HG02970 (cell line): ENCODE measurements around the gene CP.

ENCODE experiments used
- ATAC-seq: cut with Tn5 transposase; IDR thresholded peaks from one replicate; pipeline ENCODE4 v1.9.1; 2021; ENCODE audit warnings: mild to moderate bottlenecking, moderate library complexity, moderate number of reproducible peaks; ENCODE audit not compliant: unreplicated experiment, low FRiP score

Gene CP

DNA sequence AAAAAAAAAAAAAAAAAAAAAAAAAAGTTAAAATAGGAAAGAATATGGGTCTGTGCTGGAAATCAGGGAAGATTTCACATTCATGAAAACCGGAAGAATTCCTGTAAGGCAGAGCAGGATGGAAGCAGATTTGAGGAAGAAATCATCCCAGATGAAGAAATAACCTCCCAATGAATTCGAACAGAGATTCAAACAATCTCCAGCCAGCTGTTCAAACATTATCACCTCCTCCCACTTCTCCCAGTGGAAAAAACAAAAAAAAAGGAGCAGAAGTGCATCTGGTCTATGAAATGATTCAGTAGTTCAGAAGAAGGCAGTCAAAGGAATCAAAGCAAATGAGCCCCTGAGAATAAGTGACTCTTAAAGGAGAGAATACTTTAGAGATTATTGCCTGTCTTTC is 33.1 kb downstream of the CP start:
- ATAC-seq, result no peak

DNA sequence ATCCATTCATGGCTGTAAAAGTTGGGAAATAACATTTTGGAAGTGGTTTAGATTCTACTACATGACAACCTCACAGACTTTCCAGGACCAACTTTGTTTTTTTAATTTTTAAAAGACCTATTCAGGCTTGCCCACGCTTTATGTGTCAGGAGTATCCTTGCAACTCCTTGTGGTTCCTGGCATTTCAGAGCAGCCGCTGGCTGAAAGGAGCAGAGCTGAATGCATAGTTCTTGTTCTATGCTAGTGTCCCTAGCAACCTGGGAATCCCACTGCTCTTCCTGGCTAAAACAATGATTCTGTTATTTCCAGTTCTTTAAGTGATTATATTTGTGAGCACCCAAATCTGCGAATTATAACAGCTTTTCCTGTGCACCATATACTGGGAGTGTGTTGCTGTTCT is 34.9 kb downstream of the CP start:
- ATAC-seq, result no peak

DNA sequence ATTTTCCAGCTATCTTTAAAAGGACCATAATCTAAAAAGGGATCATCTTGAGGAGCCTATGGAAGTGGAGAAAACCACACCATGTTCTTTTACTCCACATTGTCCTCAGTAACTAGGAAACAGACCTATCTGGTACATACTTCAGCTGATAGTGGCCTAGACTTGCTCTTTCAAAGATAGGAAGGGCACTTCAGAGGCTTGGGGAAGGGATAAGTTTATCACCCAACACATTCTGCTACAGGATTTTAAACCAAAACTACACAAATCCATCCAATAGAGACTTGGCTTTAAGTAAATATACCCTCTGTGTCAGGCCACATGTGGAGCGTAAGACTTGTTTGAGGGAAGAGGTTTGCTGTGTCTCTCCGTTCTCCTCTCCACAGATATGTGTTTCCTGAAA is 35.4 kb downstream of the CP start:
- no peak for ATAC-seq

DNA sequence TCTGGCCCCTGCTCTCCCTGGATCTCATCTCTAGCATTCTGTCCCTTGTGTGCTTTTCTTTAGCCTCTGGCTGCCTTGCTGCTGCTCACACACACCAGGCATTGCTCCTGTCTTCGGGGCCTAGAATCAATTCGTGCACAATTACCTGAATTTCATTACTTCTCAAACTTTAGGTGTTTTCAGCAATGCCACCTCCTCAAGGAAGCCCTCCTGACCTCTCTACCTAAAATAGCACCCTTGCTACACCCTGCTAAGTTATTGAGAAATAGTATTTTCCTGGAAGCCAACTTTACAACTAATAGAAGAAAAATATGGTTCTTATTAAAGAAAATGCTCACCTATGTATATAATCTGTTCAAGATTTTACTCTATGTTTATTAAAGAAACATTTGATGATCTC is 40.4 kb downstream of the CP start:
- ATAC-seq, result no peak

DNA sequence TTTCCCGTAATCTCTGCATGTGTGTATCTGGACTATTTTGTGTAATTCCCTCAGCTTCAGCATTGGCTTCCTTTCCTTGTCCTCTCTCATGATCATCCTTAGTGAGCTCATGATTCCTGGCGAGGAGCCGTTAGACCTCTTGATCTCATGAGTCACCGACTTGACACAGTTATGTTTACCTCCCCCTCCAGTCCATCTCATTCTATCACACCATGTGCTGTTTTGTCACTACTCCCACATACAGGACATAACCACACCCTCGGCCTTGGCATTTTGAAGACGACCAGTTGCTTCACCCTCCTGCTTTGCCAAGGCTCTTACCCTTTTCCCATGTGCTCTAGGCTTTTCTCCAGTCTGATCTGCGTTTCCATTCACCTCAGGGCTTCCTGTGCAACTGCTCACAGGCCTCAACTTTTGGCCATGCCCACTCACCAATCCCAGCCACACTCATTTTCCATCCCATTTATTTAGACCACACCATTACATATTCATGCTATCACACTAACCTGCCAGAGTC is 41.5 kb downstream of the CP start:
- no peak for ATAC-seq

DNA sequence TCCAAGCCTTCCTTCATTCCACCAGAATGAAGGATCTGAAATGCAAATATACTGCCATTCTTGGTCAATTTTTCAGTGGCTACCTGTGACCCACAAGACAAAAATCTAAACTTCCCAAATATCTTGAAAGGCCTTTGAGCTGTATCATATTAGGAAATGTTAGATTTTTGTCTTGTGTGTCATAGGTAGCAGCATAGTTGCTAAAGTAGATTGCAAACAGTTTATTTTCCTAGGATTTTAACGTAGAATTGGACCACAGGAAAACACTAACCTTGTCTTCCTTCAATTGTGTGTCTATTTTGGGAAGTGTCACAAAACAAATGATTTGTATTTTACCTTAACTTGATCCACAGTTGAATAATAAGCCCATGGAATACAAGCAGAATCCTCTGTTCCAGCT is 42.4 kb downstream of the CP start:
- ATAC-seq, result no peak

DNA sequence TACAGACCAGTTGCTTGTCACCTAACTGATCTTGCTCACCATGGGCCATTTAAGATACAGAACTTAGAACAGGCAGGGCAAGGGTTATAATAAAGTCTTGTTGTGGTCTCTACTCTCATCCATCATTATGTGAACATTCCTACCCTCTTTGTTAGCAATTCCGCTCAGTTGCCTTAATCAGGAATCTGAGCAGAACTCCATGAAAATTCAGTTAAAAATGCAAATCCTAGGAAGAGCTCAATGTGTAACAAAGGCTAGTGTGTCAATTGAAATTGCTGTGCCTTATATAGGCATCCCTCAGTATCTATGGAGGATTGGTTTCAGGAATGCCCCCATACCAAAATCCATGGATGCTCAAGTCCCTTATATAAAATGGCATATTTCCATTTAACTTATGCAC is 44.5 kb downstream of the CP start:
- ATAC-seq, result no peak

DNA sequence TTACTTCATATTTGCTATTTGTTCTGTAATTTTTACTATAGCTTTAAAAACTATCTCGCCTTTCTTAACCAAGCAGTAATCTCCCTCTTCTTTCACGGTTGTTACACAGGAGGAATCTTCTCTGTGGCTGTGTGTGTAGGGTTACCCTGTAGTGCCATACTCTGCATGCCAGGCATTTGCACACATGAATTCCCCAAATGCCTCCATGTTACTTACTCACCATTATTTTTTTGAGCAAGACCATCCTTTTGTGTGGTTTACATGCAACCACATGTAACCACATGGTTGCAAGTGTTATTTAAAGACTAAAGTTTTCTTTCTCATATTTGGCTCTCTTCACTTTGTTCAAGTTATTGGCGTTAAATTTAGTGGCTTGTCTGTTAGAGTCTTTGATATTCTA is 46.7 kb downstream of the CP start:
- ATAC-seq, result no peak

DNA sequence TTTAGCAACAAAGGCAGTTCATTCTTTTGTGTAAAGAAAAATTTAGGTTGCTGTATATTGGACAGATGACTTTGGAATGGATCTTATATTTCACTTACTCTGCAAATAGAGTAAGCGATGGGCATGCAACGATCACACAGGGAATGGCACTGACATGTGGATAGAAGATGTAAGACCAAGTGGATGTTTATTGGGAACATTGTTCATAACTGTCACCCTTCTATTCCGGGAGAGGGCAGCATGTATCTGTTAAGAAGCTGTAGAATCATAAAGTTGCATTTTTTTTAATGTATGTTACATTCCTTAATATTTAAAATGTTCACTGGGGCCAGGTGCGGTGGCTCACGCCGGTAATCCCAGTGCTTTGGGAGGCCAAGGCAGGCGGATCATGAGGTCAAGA is 51.0 kb downstream of the CP start:
- ATAC-seq, result no peak

DNA sequence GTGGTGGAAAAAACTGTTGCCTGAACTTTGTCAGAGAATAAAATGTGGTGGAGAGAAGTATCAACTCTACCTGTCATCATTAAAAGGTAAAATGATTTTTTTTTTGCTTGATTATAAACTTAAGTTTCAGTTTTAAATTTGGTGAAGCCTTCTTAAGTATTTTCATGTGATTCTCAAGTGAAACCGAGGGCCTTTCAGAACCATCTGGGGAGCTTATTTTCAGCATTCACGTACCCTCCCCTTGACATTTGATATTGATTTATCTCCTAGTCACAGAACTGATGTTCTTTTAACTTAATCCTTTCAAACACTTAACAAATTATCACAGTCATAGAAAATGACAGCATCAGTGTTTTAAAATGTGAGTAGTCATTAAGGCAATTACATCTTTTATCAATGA is 53.7 kb downstream of the CP start:
- ATAC-seq, result no peak

DNA sequence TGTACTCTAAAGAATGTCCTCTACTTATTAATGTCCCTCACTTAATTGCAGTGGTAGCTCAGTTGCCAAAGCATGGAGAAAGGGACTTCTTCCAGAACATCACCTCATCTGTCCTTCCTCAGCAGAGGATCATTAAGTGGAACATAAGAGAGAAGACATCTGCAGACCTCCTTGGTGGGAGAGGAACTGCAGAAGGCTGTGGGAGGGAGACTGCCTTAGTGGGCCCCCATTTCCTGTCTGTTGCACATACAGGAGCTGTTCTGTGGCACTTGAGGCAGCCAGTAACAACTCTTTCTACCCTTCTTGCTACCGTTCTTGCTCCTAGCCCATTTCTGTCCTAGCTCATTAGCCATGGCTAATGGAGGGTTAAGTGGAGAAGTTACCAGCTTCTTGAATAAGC is 58.6 kb downstream of the CP start:
- ATAC-seq, result no peak

DNA sequence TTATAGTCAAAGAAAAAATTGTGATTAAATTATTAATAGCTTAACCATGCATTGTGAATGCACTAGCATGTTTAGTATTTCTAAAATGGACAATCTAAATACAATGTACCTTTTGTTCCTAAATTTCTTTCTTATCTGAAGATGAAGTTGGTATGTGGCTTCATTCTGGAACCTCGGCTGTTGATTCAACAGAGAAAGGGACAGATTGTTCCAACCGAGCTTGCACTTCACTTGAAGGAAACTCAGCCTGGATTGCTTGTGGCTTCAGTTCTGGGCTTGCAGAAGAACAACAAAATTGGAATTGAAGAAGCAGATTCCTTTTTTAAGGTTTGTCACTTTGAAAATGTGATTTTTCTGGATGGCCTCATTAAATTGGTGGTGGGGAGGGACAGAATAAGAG is 59.6 kb downstream of the CP start:
- ATAC-seq, result no peak

DNA sequence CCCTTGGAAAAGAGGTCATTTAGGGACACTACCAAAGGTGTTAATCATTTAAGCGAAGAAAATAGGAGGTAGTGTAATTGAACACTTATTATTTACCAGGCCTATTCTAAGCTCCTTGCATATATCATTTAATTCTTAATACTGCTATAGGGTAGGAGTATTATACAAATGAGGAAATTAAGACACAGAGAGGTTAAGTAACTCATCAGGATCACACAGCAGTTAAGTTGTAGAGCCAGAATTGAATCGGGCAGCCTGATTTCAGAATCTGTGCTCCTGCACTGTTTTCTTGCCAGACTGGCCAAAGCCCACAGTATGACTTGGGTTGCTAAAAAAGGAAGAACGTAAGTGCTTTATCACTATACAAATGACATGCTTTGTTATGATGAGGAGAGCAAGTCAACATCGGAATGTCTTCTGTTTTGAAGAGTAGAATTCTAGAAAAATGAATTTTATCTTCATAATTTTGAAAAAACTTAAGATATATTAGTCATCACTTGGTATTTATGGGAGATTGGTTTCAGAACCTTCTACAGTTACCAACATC is 60.8 kb downstream of the CP start:
- no peak for ATAC-seq

DNA sequence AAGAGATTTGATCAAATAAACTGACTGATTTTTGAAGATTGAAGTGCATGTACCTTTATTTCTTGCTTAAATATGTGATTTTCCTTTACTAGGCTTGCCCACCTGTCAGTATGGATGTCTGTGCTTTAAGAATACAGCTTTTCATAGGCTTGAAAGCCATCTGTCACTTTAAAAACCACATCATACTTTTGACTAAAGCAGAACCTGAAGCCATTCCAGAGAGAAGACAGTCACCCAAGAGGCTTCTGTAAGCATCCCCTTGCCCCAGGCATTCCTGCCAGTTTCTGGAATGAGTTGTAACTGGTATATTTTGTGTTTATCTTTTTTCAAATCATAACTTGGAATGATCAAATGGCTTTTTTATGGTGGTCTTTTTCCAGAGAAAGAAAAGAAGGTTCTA is 68.2 kb downstream of the CP start:
- no peak for ATAC-seq

DNA sequence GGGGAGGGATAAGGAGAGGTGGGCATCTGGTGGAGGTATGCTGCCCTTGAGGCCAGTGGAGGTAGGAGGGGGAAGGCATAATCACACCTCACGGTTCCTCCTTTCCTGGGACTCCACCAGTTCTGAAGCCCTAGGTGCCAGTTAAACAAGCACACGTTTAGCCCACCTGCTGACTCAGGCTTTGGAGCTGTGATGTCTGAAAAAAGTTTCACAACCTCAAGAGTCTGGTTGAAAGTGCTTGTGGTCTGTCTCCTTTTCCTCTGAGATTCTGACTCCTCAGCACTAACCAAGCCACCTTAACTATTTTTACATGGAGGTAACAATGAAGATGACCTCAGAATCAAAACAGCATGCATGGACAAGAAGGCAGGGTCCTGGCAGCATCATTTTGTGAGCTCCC is 69.2 kb downstream of the CP start:
- peak; percentile 87 for ATAC-seq

DNA sequence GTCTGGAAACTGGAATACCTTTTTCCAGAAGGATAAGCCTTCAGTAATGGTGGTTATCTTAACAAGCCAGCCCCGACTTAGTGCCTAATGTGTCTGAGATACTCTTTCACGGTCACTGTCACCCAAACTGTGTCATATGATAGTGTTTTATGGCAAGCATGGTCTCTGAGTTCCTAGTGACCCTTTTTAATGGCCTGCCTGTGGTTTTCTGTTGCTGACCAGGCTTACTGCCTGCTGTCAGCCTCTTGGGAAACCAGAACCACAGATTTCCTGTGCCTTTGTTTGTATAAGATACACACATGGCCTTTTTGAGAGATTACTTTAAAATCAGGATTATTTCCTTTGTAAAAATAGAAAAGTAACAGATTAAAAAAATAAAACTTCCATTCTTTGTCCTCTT is 69.8 kb downstream of the CP start:
- ATAC-seq, result no peak

DNA sequence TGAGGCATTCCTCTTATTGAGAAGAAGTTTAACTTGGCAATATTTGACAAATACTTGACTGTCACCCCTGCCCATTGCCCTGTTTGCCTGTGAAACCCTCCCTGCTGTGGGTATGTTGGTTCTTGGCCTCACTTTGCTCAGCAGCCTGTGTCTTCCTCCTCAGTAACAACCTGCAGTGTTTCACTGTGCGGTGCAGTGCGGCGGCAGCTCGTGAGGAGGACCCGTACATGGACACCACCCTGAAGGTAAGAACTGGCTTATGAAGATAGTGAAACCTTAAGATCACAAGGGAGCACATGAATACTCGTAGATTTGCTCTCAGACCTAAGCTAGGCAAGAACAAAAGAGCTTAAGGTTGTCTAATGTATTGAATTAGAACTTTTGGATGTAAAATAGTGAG is 71.2 kb downstream of the CP start:
- ATAC-seq, result no peak

DNA sequence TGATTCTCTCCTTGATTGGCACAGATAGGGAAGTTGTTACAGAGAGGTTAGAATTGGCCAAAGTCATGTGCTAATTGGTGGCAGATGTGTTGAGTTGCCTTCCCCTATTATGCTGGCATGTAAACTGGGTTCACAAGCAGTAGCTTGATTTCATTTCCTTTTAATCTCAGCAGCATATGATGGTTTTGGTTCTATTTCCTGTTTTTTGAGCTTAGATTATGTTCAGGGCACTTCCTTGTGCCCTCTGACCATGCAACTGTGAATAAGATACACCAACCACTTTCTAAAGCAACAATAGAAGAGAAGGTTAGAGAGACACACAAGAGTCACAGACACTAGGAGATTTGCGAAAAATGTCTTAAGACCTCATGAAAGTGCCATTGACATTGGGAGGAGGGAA is 75.7 kb downstream of the CP start:
- peak; percentile 75 for ATAC-seq

DNA sequence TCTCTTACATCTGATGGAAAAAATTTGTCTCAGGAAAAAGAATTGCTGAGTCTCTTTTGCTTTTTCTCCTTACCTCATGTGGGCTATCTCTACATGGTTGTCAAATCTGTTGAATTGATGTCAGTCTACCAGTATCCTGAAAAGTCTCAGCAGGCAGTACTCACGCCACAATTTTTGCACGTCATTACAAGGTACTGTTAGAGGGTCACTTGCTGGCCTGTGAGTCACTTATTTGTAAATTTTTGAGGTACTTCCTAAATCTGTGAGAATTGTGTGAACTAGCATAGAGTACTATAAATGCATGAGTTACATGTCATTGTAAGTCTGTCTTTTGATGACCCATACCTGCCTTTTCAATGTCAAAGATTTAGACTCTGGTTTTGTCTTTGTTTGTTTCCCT is 76.3 kb downstream of the CP start:
- ATAC-seq, result no peak

DNA sequence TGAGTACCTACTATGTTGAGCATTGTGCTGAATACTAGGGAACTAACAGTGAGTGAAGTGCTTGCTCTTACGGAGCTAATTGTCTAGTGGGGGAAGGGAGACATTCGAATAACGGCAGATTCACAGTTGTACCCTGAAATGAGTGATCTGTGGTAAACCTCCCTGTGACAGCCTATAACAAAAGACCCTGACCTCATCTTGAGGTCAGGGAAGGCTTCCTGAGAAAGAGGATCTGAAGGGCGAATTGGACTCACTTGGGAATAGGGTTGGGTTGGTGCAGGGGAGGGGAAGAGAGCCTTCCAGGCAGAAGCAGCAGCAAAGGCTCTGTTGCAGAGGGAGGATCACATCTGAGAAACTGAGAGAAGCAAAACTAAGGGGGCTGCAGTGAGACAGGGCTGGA is 78.9 kb downstream of the CP start:
- ATAC-seq, result no peak

DNA sequence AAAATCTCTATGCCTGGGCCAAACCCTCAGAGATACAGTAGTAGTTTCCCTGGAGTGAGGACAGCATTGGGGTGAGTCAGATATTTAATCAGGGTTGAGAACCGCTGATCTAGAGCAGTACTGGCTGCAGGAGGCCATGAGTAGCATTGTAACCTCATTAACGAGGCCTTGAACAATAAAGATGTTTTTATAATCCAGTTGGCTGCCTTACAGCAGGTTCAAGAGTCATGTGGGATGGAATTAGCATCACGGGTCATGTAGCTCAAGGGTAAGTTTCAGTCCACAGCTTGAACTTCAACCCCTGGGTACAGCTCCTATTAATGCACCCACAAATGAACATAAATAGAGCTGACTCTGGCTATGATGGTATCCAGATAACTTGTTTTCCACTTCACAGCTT is 87.1 kb downstream of the CP start:
- no peak for ATAC-seq

DNA sequence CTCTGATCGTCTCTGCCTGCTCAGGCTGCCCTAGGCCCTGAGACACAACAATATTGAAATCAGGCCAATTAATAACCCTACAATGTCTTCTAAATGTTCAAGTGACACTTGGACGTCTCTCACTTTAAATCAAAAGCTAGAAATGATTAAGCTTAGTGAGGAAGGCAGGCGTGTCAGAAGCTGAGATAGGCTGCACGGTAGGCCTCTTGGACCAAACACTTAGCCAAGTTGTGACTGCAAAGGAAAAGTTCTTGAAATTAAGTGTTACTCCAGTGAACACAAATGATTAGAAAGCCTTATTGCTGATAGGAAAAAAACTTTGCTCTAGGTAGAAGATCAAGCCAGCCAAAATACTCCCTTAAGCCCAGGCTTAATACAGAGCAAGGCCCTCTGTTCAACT is 90.0 kb downstream of the CP start:
- ATAC-seq, result no peak
